KOPT-K1 (cell line): ENCODE measurements around the gene CCDC149.

ENCODE experiments used
- H3K27ac ChIP-seq: fragments of 200-600 bp; sonication (generic); 2 replicates; pipeline ENCODE4 v1.5.1; 2016; ENCODE audit warnings: antibody characterized with exemption, mild to moderate bottlenecking, low read depth, low read length; ENCODE audit not compliant: poor library complexity, severe bottlenecking
- H3K36me3 ChIP-seq: fragments of 200-600 bp; sonication (generic); 2 replicates; pipeline ENCODE4 v1.5.1; 2017; ENCODE audit warnings: antibody characterized with exemption, mild to moderate bottlenecking, low read length, moderate library complexity; ENCODE audit not compliant: insufficient read depth
- H3K9me3 ChIP-seq: fragments of 200-600 bp; sonication (generic); 2 replicates; pipeline ENCODE4 v1.5.1; 2017; ENCODE audit warnings: antibody characterized with exemption, low read length, mild to moderate bottlenecking; ENCODE audit not compliant: insufficient read depth, poor library complexity, severe bottlenecking

Gene CCDC149

DNA sequence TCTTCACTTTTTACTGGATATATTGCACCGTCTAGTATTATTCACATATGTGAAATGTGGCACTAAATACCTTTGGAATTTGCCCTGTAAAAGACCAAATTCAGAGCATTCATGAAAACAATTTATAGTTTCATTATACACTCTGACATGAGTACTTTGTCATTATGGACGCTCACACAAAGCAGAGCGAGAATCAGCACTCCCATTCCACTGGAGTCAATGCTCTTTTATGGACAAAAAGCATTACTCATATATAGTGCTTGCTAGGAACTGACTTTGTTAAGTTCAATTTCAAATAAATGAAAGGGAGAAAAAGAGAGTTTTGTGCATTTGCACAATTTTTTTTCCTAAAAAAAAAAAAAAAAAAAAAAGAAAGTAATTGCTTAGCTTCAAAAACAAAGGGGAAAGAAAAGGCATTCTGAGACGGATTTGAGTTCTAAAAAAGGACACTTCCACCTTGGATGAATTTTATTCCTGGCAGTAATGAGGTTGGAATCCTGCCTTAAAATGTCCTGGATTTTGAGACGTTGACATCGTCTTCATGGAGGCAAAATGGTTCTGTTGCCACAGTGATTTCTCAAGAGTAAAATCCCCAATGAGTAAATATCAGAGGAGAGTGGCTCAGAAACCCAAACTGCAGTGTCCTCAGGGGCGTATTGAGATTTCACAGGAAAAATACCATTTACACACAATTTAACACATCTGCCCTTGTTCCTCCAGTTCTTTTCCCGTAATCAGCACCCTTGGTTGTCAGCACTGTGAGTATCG, 34.8 kb downstream of the CCDC149 start:
- no peaks in the 10 kb centered on the region for H3K9me3 ChIP-seq
- H3K36me3 ChIP-seq: no peaks in the 10 kb centered on the region
- H3K27ac ChIP-seq: no peak overlapping the region

DNA sequence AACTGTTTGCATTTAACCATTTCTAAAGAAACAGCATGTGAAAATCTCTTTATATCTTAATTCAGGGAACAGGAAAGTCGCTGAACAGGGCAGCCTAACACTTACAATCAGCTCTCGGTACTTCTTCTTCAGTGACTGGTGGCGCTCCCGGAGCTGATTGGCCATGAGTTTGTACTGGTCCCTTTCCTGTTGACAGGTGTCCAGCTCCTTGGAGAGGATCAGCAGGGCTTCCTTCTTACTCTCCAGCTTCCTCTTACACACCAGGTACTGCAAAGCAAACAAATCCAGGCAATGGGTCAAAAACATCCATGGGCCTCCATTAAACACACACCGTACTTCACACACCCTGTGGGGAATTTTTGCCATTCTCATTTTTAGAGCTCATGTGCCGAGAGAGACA, 36.4 kb downstream of the CCDC149 start:
- no peak overlapping the region for H3K27ac ChIP-seq
- no peaks in the 10 kb centered on the region for H3K9me3 ChIP-seq
- no peaks in the 10 kb centered on the region for H3K36me3 ChIP-seq

DNA sequence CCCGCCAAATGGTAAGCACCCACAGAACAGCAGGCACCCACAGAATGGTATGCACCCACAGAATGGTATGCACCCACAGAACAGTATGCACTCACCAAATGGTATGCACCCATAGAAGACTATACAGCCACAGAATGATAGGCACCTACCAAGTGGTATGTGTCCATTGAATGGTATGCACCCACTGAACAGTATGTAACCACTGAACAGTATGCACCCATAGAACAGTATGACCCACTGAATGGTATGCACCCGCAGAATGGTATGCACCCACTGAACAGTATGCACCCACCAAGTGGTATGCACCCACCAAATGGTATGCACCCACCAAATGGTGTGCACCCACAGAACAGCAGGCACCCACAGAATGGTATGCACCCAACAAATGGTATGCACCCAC, 40.1 kb downstream of the CCDC149 start:
- Histone ChIP-seq H3K9me3 (no peaks in the 10 kb centered on the region), H3K27ac (no peak overlapping the region), H3K36me3 (no peaks in the 10 kb centered on the region)

DNA sequence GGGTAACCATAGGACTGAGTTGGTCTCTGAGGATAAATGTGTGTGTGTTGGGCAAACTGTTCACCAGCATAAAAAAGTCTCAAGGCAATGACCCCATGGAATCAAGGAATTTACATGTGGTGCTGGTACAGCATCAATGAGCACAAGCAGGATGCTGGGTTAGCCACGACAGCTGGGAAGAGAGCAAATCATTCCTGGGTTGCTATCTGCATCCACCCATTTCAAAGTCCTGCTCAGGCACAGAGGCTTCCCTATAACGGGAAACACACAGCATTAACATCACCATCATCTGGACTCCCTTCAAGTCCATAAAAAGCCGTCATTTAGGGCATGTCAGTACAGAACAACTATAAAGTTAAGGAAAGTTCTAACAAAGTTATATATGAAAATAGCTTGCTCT, 41.6 kb downstream of the CCDC149 start:
- Histone ChIP-seq H3K27ac (no peak overlapping the region), H3K9me3 (no peaks in the 10 kb centered on the region), H3K36me3 (no peaks in the 10 kb centered on the region)

DNA sequence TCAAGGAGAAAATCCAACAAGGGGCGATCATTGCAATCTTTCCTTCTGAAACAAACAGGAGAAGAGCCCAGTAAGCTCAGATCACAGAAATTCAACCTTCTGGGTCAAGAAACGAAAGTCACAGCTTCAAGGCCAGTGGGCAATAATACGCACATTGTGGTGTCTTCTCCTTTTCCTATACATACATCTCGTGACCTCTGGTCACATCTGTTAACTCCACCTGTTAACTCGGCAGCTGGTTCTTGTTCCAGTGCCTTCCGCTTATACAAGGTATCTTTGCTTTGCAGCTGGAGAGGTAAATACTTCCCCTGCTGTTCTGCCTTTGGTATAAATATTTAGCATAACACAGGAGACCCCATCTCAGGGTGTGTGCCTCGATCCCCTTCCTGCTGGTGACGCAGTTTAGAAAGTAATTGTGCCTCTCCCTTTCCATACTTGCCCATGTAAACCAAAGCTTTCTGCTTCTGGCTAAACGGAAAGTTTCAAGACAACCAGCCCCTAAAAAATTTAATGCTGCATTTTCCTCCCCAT, 45.0 kb downstream of the CCDC149 start:
- H3K27ac ChIP-seq: no peak overlapping the region
- no peaks in the 10 kb centered on the region for H3K36me3 ChIP-seq
- peaks cover 10% of the 10 kb centered on the region for H3K9me3 ChIP-seq

DNA sequence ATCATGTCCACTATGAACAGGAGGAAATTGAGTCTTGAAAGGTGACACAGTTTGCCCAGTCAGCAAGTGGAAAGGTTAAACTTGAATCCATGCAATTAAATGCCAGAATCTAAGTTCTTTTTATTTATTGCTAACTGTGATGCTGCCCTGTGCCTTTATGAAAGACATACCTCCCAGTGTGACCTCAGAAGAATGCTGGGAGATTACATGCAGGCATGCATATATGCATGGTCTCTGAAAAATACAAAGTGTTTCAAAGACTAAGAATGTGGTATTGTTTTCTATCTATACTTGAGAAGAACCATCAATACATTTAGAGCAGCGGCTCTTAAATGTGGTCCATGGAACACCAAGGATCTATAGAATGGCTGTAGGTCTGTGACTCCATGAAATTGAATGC, 45.6 kb downstream of the CCDC149 start:
- H3K9me3 ChIP-seq: peaks cover 10% of the 10 kb centered on the region
- no peak overlapping the region for H3K27ac ChIP-seq
- no peaks in the 10 kb centered on the region for H3K36me3 ChIP-seq

DNA sequence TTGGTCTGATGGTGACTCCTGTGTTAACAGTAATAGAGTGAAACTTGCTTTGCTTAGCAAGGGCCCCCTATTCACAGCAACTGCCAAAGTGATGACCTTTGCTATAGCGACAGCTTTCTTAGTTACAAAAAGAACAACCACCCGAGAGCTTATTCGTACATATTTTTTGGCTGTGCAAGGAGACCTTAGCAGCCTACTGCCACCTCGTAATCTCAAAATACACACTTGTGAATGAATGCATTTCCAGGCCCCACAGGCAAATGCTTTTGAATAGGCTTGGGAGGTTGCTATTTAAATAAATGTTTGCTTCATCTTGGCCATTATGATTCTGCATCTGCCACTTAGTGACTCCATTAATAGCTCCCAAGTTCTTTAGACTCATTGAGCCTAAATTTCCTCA, 47.4 kb downstream of the CCDC149 start:
- peaks cover 10% of the 10 kb centered on the region for H3K9me3 ChIP-seq
- no peaks in the 10 kb centered on the region for H3K36me3 ChIP-seq
- H3K27ac ChIP-seq: no peak overlapping the region

DNA sequence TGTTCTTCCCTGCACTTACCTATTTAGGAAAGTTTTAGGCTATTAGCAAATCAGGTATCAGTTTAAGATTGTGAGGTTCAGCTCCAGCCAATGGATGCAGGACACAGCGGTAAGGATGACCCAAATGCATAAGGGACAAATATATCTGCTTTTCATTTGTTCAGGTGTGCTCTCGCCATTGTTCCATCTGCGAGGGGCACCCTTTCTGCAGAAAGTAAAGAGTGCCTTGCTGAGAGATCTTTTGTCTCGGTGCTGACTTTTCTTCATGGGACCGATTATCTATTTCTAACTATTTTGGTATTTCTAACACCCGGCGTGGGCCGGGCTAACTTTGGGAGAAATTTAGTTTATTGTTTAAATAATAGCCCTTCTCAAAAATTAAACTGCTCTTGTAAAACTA, 49.0 kb downstream of the CCDC149 start:
- Histone ChIP-seq H3K9me3 (peaks cover 10% of the 10 kb centered on the region), H3K36me3 (no peaks in the 10 kb centered on the region), H3K27ac (no peak overlapping the region)

DNA sequence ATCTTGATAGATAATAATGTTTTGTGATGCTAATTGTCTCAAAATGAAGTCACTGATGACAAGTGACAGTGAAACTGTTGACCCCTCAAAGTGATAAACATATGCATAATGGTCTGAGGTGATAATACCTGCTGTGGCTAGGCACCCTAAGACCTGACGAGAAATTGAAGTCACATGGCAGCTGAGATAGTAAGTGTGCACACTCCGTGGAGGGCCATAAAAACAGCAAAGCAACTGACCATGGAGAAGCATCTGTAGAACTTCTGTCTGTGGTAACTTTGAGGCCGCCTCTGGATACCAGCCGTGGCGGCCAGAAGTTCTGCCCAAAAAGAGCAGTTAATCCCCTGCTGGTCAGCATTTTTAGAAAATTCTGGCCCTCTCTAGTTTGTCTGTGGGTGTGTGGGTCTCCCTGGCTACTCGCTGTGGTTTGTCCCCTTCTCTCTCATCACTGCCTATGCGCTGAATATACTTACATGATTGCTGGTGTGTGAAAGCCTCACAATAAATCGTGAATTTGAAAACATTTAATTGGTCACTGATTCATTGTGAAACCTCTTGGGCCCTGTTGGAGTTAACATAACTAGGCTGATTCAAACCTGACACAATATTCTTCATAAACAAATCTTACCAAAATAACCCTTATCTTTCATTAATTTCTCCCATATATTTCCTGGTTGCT, 50.6 kb downstream of the CCDC149 start:
- Histone ChIP-seq H3K27ac (no peak overlapping the region), H3K36me3 (no peaks in the 10 kb centered on the region), H3K9me3 (peaks cover 10% of the 10 kb centered on the region)

DNA sequence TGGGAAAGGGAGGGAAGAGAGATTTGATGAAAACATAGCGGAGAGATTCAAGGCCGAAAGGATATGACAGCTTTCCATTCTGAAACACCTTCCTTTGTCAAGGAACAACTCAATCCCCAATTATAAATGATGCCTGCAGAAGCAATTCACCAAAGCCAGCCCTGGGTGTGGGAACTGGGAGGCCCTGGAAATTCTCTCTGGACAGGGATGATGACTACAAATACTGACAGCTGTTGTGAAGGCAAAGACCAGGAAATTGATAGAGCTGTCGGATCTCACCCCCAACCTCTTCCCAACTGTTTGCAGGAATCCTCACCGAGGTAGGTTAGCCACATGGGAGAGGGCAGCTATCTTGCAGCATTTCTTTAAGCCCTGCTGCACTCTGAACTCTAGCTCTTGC, 54.3 kb downstream of the CCDC149 start:
- Histone ChIP-seq H3K9me3 (no peaks in the 10 kb centered on the region), H3K27ac (no peak overlapping the region), H3K36me3 (no peaks in the 10 kb centered on the region)

DNA sequence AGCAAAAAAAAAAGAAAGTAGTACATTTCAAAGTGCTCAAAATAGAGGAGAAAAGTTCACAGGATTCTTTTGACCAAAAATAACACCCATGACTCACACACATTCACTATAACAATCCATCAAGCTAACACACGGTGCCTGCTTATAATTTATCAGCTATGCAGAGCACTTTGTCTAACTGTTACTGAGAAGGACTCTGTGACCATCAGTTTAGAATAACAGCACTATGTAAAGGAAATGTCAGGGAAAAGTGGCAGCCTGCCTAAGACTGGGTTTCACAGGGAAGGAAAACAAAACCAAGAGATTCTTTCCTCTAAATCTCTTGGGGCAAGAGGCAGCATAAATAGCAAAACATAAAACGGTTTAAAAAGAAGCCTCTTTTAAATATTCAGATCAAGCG, 54.8 kb downstream of the CCDC149 start:
- H3K27ac ChIP-seq: no peak overlapping the region

DNA sequence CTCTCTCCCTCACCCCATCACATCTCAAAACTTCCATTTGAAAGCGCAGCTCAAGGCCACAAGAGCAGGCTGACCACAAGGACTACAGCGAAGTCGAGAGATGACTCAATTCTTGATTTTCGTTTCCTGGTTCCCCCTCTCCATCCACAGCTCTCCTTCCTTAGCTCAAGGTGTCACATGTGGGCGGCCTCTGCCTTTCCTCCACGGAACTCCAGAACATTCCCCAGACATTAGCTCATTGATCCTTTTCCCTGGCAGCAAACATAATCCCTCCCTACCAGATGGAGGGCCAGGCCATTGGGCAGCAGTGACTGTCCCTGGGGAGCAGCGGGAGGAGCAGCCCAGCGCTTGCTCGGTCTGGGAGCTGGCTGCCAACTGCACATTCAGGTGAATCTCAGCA, 56.3 kb downstream of the CCDC149 start:
- no peaks in the 10 kb centered on the region for H3K36me3 ChIP-seq
- no peak overlapping the region for H3K27ac ChIP-seq
- H3K9me3 ChIP-seq: no peaks in the 10 kb centered on the region

More for the DNA sequence above, 54.8 kb downstream of the CCDC149 start:
- Histone ChIP-seq H3K36me3 (no peaks in the 10 kb centered on the region), H3K9me3 (no peaks in the 10 kb centered on the region)

DNA sequence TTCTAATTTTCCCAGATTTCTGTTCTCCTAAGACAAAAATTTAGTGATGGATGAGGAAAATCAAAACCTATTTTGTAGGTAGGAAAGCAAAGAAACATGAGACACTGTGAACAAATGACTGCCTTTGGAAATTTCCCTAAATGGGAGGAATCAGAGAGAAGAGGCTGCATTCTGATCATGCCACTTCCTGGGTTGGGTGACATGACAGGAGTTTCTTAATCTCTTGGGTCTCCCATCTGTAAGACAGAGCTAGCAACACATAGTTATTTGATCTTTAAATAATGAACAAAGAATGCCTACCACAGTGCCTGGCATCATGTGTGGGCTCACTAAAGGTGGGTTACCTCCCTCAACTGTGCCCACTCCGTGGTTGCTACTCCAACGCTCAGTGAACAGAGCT, 57.1 kb downstream of the CCDC149 start:
- H3K36me3 ChIP-seq: no peaks in the 10 kb centered on the region
- no peak overlapping the region for H3K27ac ChIP-seq
- H3K9me3 ChIP-seq: no peaks in the 10 kb centered on the region

DNA sequence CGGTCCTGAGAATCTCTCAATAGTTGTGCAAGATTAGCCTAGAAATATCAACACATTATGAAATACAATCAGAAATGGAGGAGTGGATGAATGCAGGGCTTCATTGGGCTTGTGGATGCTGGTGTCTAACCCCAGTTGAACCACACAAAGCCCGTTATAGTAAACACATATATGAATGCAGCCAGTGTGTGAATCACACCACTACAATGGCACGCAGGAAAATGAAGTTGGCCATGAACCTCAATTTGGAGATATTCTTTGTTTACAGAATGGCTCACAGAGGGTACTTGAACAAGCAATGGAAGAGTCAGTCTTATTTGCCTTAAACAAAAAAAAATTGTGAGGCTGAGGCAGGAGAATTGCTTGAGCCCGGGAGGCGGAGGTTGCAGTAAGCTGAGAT, 59.7 kb downstream of the CCDC149 start:
- H3K9me3 ChIP-seq: no peaks in the 10 kb centered on the region
- H3K27ac ChIP-seq: no peak overlapping the region
- no peaks in the 10 kb centered on the region for H3K36me3 ChIP-seq

DNA sequence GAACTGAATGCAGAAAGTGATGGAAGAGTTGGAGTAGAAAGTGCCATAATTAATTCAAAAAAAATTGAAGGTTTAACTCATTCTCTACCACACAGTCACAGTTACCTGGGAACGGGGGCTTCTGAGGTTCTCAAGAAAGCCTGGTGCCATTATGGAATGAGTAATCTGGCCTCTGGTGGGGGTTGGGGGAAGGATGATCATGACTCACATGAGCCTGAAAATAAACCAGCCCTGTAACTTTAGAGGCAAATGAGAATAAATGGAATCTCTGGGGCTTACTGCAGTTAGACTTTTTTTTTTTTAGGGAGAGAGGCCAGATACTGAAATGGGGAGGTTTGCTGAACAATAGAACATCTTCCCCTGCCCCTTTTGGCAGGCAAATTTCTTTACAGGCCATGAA, 62.2 kb downstream of the CCDC149 start:
- no peaks in the 10 kb centered on the region for H3K9me3 ChIP-seq
- no peaks in the 10 kb centered on the region for H3K36me3 ChIP-seq
- H3K27ac ChIP-seq: no peak overlapping the region

DNA sequence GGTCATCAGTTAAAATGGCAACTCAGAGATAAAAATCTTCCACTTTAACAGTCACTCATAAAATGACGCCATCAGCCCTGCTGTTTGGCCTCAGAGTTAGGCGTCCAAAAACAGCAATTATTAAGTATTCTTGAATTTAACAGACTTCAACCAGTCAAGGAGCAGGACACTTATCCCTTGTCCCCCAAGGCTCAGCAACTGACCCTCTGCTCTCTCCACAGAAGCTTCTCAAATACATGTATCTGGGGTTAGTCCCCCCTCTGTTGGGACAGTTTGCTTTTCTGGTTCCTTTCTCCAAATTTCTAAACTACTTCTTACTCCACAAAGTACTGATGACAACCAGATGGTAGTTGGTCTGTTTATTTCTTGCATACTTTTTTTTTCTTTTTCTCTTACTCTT, 63.1 kb downstream of the CCDC149 start:
- Histone ChIP-seq H3K36me3 (no peaks in the 10 kb centered on the region), H3K27ac (no peak overlapping the region)

More for the DNA sequence above, 63.1 kb downstream of the CCDC149 start:
- H3K9me3 ChIP-seq: no peaks in the 10 kb centered on the region
